Chondrocyte (in vitro differentiated cells): ENCODE measurements around the gene PPME1. TPM values are rescaled to one million over a fixed set of nuclear protein-coding genes. Genes with fewer than 3 reads are reported as not detected.

Source experiments
- DNase-seq: peaks from one replicate; pipeline ENCODE4 v3.0.0; 2021; ENCODE audit warnings: mixed read lengths, low spot score
- H3K27ac Mint-ChIP-seq: one replicate; pipeline ENCODE4 v1.8.0; 2021; ENCODE audit warnings: mild to moderate bottlenecking, moderate library complexity, mixed read lengths; ENCODE audit not compliant: unreplicated experiment
- H3K27me3 Mint-ChIP-seq: 2 replicates; pipeline ENCODE4 v1.8.0; 2021; ENCODE audit warnings: low read depth, mixed read lengths
- H3K36me3 Mint-ChIP-seq: 2 replicates; pipeline ENCODE4 v1.8.0; 2021; ENCODE audit warnings: low read depth, mixed read lengths
- H3K4me1 Mint-ChIP-seq: 2 replicates; pipeline ENCODE4 v1.8.0; 2021; ENCODE audit warnings: low read depth, mild to moderate bottlenecking, mixed read lengths
- H3K4me3 Mint-ChIP-seq: one replicate; pipeline ENCODE4 v1.8.0; 2021; ENCODE audit warnings: mild to moderate bottlenecking, moderate library complexity, mixed read lengths; ENCODE audit not compliant: unreplicated experiment
- H3K9me3 Mint-ChIP-seq: 2 replicates; pipeline ENCODE4 v1.8.0; 2021; ENCODE audit warnings: low read depth, mixed read lengths
- total RNA-seq: library from RNA; stranded (reverse); gene quantifications from 3 replicates; pipeline ENCODE4 v1.2.1, GENCODE V29; 2021
- TF ChIP-seq, protein P1 (sequence below): fragments of 200-600 bp; sonication (generic); IDR thresholded peaks from 2 replicates; pipeline ENCODE4 v1.5.0; 2021; ENCODE audit warnings: antibody characterized with exemption, mild to moderate bottlenecking, moderate library complexity

PPME1 gene
- total RNA-seq, 1 donor from 2014 or later = 76.2 TPM

DNA sequence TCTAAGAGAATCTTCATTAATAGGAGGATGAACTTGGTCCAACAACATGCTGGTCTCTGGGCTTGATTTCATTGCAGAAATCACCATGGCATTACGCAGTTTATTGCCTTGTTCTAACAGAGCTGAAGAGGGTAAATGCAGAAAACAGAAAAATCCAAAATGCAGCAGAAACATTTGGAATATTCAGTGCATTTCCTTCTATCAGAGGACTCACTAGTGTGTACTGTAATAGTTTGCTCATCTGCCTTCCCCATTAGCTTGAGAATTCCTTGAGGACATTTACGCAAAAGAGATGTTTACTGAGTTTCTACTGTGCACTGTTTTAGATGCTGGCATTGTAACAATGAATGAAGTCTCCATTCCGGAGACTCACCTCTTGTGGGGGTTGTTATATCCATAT lies 37.7 kb upstream of the PPME1 start:
- Mint-ChIP-seq H3K27ac (no peak overlapping the region), H3K4me1 (peaks cover 46% of the 10 kb centered on the region), H3K27me3 (no peaks in the 10 kb centered on the region), H3K4me3 (no peak overlapping the region), H3K36me3 (peaks cover 10% of the 10 kb centered on the region), H3K9me3 (no peaks in the 10 kb centered on the region)
- no peak for DNase-seq
- TF ChIP-seq, protein P1, sequence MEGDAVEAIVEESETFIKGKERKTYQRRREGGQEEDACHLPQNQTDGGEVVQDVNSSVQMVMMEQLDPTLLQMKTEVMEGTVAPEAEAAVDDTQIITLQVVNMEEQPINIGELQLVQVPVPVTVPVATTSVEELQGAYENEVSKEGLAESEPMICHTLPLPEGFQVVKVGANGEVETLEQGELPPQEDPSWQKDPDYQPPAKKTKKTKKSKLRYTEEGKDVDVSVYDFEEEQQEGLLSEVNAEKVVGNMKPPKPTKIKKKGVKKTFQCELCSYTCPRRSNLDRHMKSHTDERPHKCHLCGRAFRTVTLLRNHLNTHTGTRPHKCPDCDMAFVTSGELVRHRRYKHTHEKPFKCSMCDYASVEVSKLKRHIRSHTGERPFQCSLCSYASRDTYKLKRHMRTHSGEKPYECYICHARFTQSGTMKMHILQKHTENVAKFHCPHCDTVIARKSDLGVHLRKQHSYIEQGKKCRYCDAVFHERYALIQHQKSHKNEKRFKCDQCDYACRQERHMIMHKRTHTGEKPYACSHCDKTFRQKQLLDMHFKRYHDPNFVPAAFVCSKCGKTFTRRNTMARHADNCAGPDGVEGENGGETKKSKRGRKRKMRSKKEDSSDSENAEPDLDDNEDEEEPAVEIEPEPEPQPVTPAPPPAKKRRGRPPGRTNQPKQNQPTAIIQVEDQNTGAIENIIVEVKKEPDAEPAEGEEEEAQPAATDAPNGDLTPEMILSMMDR = no peak

DNA sequence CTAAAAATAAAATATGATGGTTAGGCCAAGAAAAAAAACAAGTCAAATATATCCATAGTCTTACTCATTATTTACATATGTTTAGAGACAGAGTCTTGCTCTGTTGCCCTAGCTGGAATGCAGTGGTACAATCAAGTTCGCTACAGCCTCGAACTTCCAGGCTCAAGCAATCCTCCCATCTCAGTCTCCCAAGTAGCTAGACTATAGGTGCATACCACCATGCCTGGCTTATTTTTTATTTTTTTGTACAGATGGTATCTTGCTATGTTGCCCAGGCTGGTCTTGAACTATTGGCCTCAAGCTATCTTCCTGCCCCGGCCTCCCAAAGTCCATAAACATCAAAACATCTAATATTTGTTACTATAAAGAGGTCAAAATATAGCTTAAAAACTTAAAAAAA lies 36.4 kb upstream of the PPME1 start:
- DNase-seq = no peak
- TF ChIP-seq, protein P1 = no peak
- Mint-ChIP-seq H3K4me3 (no peak overlapping the region), H3K27ac (peak overlapping the region; percentile 49), H3K9me3 (no peaks in the 10 kb centered on the region), H3K4me1 (peaks cover 58% of the 10 kb centered on the region), H3K27me3 (no peaks in the 10 kb centered on the region), H3K36me3 (peaks cover 10% of the 10 kb centered on the region)

DNA sequence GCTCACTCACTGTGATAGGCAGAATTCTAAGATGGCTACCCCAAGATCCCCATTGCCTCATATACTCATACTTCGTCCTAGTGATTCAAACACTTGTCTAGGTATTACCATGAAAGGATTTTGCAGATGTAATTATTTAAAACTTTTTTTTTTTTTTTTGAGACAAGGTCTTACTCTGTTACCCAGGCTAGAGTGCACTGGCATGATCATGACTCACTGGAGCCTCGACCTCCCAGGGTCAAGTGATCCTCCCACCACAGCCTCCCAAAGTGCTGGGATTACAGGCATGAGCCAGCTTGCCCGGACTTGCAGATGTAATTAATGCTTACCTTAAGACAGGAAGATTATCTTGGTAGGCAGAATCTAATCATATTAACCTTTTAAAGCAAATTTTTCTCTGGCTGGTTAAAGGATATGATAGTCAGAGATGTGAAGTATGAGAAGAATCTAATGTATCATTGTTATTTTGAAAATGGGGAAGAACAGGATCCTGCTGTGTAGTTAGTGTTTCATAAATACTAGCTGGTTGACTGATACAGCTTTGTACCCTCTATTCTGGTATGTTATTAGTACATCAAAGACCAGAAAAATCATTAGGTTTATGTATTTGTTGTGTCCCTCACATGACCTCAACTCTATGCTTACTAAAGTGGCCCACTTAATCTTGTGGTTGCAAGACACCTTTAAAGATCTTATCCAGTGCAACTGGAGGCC lies 35.8 kb upstream of the PPME1 start:
- DNase-seq = no peak
- Mint-ChIP-seq H3K36me3 (peaks cover 10% of the 10 kb centered on the region), H3K4me1 (peaks cover 62% of the 10 kb centered on the region), H3K27ac (peak overlapping the region; percentile 39), H3K9me3 (no peaks in the 10 kb centered on the region), H3K27me3 (no peaks in the 10 kb centered on the region), H3K4me3 (no peak overlapping the region)
- TF ChIP-seq, protein P1 = no peak

DNA sequence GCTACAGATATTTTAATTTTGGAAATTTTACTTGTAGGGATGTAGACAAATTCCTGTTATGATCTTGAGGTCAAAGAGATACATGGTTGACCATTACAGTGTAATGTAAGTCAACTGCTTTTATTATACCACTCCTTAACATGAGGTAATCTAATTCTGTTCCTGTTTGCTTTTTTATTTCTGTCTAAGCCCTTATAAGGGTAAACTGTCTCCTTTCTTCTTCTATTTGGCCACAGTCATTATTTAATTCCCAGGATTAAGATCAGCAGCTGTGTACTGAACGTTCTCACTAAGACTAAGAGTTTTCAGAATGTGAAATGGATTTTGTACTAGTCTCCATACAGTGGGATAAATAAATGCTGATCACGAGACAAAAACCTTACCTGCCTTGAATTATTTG lies 33.1 kb upstream of the PPME1 start:
- Mint-ChIP-seq H3K9me3 (peaks cover 1% of the 10 kb centered on the region), H3K4me3 (no peak overlapping the region), H3K27ac (peak overlapping the region; percentile 94), H3K27me3 (no peaks in the 10 kb centered on the region), H3K36me3 (peaks cover 5% of the 10 kb centered on the region), H3K4me1 (peaks cover 78% of the 10 kb centered on the region)
- no peak for DNase-seq
- TF ChIP-seq, protein P1 = no peak

DNA sequence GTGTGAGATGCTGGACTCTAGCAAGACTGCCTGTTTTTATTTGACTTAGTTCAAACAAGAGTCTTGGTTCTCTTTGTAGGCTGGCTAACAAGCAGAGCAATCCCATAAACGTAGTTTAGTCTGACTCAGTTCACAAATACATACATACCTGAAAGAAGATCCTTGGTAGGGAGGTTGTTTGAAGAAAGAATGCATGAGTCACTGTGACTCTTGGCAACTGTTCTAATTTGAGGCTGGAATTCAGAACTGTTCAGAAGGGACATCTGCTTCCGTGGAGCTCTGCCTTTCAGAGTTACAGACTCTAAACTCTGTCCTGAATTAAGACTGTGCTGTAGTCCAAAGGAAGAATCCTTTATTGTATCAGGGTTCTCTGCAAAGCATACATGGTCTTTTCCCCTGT lies 32.5 kb upstream of the PPME1 start:
- no peak for DNase-seq
- peaks cover 2% of the 10 kb centered on the region for H3K9me3 Mint-ChIP-seq
- H3K27me3 Mint-ChIP-seq = no peaks in the 10 kb centered on the region
- H3K4me1 Mint-ChIP-seq = peaks cover 76% of the 10 kb centered on the region
- H3K4me3 Mint-ChIP-seq = peak overlapping the region; percentile 26
- H3K27ac Mint-ChIP-seq = peak overlapping the region; percentile 94
- H3K36me3 Mint-ChIP-seq = peaks cover 5% of the 10 kb centered on the region
- TF ChIP-seq, protein P1 = no peak
